ENCODE measurements around the gene GRM7.
"Not testable (repeated sequence)": the region's sequence is repeated elsewhere in the genome, so short reads cannot be mapped to it uniquely, and the experiment has no call there.

DNA sequence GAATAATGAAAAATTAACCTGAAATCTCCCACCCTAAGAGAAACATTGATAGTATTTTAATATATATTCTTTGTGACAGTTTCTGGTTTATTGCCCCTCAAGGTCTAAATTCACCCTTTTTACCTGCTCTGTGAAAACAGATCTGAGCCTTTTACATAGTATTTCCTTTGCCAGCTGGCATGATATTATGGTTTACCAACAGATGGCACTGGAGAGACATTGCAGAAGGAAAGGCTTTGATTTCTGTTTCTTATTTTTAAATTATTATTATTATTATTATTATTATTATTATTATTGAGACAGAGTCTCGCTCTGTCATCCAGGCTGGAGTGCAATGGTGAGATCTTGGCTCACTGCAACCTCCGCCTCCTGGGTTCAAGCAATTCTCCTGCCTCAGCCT lies 74.5 kb downstream of the GRM7 start:
- TF ChIP-seq, protein P1, sequence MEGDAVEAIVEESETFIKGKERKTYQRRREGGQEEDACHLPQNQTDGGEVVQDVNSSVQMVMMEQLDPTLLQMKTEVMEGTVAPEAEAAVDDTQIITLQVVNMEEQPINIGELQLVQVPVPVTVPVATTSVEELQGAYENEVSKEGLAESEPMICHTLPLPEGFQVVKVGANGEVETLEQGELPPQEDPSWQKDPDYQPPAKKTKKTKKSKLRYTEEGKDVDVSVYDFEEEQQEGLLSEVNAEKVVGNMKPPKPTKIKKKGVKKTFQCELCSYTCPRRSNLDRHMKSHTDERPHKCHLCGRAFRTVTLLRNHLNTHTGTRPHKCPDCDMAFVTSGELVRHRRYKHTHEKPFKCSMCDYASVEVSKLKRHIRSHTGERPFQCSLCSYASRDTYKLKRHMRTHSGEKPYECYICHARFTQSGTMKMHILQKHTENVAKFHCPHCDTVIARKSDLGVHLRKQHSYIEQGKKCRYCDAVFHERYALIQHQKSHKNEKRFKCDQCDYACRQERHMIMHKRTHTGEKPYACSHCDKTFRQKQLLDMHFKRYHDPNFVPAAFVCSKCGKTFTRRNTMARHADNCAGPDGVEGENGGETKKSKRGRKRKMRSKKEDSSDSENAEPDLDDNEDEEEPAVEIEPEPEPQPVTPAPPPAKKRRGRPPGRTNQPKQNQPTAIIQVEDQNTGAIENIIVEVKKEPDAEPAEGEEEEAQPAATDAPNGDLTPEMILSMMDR (conservative IDR thresholded peaks at IDR 0.05; ENCODE audit: low read depth in 2 of 2), result not testable (repeated sequence)
- TF ChIP-seq EZH2 (IDR thresholded peaks at IDR 0.05; ENCODE audit: low read depth, unreplicated experiment); JUNB (IDR thresholded peaks at IDR 0.05; ENCODE audit: unreplicated experiment); EZH2phosphoT487 (IDR thresholded peaks at IDR 0.05; ENCODE audit: unreplicated experiment); POLR2AphosphoS5 (IDR thresholded peaks at IDR 0.05; ENCODE audit: low read depth); ZNF114 (CRISPR knock-in tag; IDR thresholded peaks at IDR 0.05): not testable (repeated sequence)
- TF ChIP-seq, protein P2, sequence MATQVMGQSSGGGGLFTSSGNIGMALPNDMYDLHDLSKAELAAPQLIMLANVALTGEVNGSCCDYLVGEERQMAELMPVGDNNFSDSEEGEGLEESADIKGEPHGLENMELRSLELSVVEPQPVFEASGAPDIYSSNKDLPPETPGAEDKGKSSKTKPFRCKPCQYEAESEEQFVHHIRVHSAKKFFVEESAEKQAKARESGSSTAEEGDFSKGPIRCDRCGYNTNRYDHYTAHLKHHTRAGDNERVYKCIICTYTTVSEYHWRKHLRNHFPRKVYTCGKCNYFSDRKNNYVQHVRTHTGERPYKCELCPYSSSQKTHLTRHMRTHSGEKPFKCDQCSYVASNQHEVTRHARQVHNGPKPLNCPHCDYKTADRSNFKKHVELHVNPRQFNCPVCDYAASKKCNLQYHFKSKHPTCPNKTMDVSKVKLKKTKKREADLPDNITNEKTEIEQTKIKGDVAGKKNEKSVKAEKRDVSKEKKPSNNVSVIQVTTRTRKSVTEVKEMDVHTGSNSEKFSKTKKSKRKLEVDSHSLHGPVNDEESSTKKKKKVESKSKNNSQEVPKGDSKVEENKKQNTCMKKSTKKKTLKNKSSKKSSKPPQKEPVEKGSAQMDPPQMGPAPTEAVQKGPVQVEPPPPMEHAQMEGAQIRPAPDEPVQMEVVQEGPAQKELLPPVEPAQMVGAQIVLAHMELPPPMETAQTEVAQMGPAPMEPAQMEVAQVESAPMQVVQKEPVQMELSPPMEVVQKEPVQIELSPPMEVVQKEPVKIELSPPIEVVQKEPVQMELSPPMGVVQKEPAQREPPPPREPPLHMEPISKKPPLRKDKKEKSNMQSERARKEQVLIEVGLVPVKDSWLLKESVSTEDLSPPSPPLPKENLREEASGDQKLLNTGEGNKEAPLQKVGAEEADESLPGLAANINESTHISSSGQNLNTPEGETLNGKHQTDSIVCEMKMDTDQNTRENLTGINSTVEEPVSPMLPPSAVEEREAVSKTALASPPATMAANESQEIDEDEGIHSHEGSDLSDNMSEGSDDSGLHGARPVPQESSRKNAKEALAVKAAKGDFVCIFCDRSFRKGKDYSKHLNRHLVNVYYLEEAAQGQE (IDR thresholded peaks at IDR 0.05; ENCODE audit: unreplicated experiment), result not testable (repeated sequence)
- TF ChIP-seq, protein P3, sequence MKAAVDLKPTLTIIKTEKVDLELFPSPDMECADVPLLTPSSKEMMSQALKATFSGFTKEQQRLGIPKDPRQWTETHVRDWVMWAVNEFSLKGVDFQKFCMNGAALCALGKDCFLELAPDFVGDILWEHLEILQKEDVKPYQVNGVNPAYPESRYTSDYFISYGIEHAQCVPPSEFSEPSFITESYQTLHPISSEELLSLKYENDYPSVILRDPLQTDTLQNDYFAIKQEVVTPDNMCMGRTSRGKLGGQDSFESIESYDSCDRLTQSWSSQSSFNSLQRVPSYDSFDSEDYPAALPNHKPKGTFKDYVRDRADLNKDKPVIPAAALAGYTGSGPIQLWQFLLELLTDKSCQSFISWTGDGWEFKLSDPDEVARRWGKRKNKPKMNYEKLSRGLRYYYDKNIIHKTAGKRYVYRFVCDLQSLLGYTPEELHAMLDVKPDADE (IDR thresholded peaks at IDR 0.05), result not testable (repeated sequence)
